Measurements from ENCODE around the gene NTRK2.
"Not testable (repeated sequence)": the region's sequence is repeated elsewhere in the genome, so short reads cannot be mapped to it uniquely, and the experiment has no call there.

NTRK2 gene

GRCh38 chr9:84858364-84858763 is 188.8 kb downstream of the NTRK2 start:
- peak; percentile 48 for DNase-seq

- DNase-seq: no peak
Observed at GRCh38 chr9:84860249-84861115, 191.0 kb downstream of the NTRK2 start.

GRCh38 chr9:84861455-84861854 is 191.9 kb downstream of the NTRK2 start:
- DNase-seq: no peak

- DNase-seq: no peak
Observed at GRCh38 chr9:84862308-84862707, 192.8 kb downstream of the NTRK2 start.

GRCh38 chr9:84862810-84863287 is 193.3 kb downstream of the NTRK2 start:
- no peak for DNase-seq

- no peak for DNase-seq
Observed at GRCh38 chr9:84863372-84863771, 193.8 kb downstream of the NTRK2 start.

GRCh38 chr9:84866396-84867175 is 197.1 kb downstream of the NTRK2 start:
- DNase-seq: no peak

GRCh38 chr9:84867186-84867585 is 197.7 kb downstream of the NTRK2 start:
- DNase-seq: no peak

GRCh38 chr9:84869091-84869490 is 199.6 kb downstream of the NTRK2 start:
- DNase-seq: no peak

- no peak for DNase-seq
Observed at GRCh38 chr9:84871983-84872382, 202.5 kb downstream of the NTRK2 start.

- DNase-seq: no peak
Observed at GRCh38 chr9:84874022-84874421, 204.5 kb downstream of the NTRK2 start.

GRCh38 chr9:84874596-84874995 is 205.1 kb downstream of the NTRK2 start:
- no peak for DNase-seq

- no peak for DNase-seq
Observed at GRCh38 chr9:84875193-84875592, 205.7 kb downstream of the NTRK2 start.

- DNase-seq: no peak
Observed at GRCh38 chr9:84879631-84880030, 210.1 kb downstream of the NTRK2 start.

GRCh38 chr9:84880835-84881234 is 211.3 kb downstream of the NTRK2 start:
- DNase-seq: no peak

GRCh38 chr9:84886866-84887265 is 217.3 kb downstream of the NTRK2 start:
- DNase-seq: no peak

GRCh38 chr9:84891924-84892323 is 222.4 kb downstream of the NTRK2 start:
- no peak for DNase-seq

GRCh38 chr9:84893419-84894128 is 224.0 kb downstream of the NTRK2 start:
- DNase-seq: no peak

GRCh38 chr9:84894859-84895258 is 225.3 kb downstream of the NTRK2 start:
- no peak for DNase-seq

GRCh38 chr9:84897362-84898094 is 228.0 kb downstream of the NTRK2 start:
- DNase-seq: no peak

GRCh38 chr9:84898188-84898587 is 228.7 kb downstream of the NTRK2 start:
- no peak for DNase-seq

GRCh38 chr9:84898618-84899017 is 229.1 kb downstream of the NTRK2 start:
- DNase-seq: not testable (repeated sequence)

- DNase-seq: no peak
Observed at GRCh38 chr9:84899326-84899725, 229.8 kb downstream of the NTRK2 start.
